HS-5 (cell line): ENCODE data around the gene WDR82.
"Not testable (repeated sequence)": the region's sequence is repeated elsewhere in the genome, so short reads cannot be mapped to it uniquely, and the experiment has no call there.

ENCODE experiments used
- DNase-seq: peaks from one replicate; pipeline ENCODE4 v3.0.0-alpha.2; 2012; ENCODE audit warnings: low read depth

Gene WDR82

DNA sequence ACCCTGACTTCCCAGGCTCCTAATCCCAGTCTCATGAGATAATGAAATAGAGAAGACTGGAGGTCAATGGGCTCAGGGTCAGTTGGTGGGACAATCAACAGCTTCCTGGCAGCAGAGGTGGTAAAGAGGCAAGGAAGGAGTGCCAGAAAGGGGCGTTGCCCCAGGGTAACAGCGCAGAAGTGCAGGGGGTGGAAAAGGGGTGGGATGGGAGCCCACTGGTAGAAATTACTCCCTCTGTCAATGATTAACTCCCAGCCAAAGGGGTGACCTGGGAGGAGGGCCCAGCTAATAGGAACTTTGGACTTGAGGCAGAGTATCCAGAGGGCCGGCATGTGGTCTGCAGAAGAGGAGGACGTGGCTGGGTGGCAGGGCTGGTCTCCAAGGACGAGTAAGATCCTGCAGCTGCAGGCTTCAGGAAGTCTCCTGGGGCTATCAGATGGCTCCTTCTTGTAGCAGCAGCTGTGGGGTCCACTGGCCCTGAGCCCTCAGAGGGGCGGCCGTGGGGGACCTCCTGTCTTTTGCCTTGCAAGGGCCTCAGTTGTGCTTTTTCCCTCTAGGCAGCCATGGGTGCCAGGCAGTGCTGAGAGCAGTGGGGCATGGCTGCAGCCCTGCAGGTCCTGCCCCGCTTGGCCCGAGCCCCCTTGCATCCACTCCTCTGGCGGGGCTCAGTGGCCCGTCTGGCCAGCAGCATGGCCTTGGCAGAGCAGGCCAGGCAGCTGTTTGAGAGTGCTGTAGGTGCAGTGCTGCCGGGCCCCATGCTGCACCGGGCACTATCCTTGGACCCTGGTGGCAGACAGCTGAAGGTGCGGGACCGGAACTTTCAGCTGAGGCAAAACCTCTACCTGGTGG is 11.5 kb upstream of the WDR82 start:
- no peak for DNase-seq

DNA sequence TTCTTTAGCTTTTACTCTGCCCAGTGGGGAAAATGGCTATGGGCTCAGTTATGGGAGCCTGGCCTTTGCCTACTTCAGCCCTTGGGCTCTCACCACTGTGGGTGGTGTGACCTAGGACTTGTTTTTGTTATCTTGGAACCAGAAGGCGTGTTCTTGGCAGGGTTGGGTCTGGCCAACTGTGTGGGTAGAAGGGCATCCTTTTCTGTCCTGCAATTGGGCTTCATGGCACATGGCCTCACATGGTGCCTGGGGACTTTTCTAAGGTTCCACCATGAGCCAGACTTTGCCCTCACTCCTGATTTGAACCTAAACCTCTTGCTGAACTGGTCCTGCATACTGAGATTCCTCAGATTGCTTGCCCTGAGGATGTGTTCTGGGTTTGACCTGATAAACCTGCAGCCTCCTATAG is 10.9 kb upstream of the WDR82 start:
- no peak for DNase-seq

DNA sequence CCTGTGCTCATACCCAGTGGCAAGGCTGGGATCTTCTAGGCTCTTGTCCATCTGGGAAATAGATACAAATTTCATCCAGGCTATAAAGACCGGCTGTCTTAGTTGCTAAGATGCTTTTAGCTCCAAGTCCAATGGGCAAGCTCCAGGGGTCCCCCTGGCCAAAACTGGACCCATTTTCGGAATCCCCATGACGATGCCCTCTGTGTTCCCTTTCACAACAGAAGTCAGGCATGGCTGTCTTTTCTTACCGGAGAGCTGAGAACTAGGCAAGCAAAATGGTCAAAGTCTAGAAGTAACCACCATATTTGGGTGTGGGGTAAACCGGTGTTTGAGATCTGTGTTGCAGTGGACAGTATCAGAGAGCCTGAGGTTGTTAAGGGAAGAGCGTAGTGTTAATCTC is 10.2 kb upstream of the WDR82 start:
- no peak for DNase-seq

DNA sequence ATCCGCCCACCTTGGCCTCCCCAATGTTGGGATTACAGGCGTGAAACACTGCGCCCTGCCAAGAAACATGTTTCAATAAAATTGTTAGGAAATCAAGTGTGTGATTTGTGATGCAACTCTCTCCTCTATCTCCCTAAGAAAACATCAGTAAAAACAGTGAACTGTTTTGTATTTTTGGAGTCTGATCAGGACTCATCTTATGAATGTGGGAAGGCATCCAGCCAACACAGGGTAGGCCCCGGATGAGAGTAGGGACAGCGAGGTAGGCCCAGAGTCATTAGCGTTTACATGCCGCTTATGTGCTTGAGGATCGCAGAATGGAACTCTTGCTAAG is 8.3 kb upstream of the WDR82 start:
- no peak for DNase-seq

DNA sequence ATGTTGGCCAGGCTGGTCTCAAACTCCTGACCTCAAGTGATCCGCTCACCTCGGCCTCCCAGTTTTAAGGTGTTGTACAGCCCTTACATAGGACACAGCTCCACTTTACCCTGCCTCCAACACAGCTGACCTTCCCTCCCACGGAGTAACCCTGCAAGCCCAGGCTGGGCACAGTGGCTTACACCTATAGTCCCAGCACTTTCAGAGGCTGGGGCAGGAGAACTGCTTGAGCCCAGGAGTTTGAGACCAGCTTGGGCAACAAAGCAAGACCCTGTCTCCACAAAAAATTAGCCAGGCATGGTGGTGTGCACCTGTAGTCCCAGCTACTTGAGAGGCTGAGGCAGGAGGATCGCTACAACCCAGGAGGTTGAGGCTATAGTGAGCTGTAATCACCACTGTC is 5.6 kb upstream of the WDR82 start:
- DNase-seq = not testable (repeated sequence)

DNA sequence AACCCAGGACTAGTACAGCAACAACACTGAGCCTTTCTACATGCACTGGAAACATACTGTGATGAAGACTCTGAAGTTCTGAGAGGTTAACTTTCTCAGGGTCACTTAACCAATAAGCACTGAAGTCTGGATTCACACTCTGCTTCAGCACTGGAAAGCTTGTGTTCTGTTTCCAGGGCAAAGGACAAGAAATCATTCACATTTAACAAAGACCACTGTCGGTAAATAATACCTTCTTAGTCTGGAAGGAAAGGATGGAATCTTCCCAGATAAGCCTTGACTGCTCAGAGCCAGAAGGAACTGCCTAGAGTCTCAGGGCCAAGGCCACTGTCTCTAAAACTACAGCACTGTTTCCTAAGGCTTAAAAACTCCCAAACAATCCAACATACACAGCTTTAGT is 4.9 kb upstream of the WDR82 start:
- DNase-seq = no peak

DNA sequence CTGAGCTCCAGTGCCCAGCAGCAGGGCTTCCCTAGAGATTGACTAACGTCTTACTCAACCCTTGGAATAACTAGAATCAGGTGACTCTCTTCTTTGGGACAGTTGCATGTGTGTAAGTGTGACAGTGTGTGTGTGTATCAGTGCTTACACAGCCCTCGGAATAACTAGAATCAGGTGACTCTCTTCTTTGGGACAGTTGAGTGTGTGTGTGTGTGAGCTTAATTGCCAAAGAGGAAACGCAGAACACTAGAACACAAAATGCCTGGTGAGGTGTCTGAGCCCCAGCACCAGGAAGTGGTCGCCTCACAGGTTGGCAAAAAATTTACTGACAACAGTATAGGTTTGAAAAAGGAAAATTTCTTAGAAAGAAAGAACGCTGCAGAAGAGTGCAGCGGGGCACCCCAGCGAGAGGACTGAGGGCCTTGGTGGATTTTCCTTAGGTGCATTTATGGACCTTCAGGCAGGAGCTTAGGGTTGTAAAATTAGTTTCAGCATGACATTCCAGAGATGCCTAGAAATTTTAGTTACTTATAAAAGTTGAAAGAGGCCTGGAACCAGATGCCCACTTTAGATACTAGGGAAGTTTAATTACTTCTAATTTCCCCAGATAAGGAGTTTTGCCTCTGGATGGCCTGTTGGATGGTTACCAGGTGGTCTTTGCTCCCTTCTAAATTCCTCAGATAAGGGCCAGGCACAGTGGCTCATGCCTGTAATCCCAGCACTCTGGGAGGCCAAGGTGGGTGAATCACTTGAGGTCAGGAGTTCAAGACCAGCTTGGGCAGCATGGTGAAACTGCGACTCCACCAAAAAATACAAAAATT is 3.7 kb upstream of the WDR82 start:
- no peak for DNase-seq

DNA sequence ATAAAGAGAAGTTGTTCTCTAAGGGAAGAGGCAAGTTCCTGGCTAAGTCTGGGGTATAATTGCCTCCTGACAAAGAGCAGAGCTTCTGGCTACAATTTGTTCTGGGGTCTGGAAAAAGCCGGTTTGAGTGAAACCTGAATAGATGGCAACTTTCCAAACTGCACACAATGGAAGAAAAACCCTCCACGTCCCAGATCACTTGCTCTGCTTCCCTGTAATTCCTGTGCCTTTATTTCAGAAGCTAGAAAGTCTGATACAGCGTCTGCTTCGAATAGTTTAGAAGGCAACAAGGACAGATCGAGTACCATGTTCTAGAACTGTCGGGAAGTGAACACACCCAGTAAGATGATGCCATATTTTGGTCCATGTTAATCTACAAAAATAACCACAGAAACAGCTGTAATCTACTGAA is 1.6 kb upstream of the WDR82 start:
- DNase-seq = no peak

DNA sequence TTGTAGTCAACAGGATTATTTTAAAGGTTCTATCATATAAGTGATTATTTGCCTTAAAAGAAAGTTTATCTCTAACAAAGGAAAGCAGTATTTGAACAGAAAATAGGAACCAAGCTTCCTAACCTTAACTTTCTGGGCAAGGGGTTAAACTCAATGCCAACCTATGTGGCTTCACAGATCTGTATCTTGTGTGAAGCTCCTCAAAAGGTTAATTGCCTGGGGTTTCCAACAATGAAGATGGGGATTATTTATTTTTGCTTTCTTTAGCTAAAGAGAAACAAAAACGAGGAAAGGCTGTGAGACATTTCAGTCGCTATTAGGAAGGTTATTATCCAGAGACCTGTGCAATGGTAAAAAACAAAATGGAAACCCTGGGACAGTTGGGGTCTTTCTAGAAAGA is 1.1 kb upstream of the WDR82 start:
- DNase-seq = no peak

DNA sequence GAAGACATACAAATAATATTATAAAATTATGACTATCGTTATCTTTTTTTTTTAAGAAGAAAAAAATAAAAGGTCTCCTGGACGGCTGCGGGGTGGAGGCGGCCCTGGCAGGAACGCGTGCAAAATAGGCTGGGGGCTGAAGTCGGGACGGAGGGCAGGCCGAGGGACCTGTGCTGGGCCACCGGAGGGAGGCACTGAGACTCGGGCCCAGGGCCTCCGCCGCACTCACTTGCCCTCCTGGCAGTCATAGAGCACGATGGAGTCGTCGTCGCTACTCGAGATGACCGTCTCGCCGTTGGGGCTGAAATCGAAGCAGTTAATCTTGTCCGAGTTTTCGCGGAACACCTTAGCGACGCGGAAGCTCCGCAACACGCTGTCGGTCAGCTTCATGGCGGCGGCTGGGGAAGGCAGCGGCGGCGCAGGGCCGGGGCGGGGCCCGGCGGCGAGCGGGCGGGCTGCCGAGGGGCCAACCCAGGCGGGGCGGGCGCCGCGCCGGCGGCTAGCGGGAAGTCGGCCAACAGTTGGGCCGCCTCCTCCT is 408 bp downstream of the WDR82 start:
- peak; percentile 29 for DNase-seq

DNA sequence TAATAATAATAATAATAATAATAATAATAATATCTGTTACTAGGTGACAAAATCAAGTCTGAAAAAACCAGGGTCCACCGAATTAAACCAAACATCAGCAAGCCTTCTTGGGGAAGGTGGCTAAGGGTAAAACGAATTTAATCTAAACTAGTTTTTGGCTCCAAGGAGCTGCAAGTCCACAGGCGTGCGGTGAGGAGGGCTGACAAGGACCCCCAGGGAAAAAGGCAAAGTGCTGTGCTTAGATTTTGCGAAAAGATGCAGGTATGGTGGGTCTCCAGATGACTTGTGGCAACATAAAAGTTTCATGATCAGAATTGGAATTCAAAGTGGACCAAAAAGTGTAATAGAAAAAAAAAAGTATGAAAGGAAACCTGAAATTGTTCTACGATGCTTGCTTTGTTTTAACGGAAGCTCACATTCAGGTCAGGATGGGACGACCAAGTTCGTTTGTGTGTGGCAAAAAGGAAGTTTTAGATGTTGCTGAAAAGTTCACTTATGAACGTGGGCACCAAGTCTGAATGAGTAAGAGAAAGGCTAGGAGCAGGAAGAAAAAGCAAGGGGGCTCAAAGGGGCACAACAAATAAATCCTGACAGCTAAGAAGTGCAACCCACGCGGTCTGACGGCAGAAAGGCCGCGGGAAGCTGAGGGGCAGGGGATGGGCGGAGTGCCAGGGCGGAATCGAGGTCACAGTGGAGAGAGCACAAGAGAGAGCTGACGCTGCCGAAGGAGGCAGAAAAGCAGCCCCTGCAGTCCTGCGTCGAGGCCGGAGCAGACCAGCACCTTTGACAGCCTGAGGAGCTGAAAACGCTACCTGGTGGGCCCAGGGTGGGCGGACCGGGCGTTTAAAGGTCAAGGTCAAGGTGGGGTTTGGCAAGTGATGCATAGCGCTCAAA is 1.1 kb downstream of the WDR82 start:
- no peak for DNase-seq

DNA sequence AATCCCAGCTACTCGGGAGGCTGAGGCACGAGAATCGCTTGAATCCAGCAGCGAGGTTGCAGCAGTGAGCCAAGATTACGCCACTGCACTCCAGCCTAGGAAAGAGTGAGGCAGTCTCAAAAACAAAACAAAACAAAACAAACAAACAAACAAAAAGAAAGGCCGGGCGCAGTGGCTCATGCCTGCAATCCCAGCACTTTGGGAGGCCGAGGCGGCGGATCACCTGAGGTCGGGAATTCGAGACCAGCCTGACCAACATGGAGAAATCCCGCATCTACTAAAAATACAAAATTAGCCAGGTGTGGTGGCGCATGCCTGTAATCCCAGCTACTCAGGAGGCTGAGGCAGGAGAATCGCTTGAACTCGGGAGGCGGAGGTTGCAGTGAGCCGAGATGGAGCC is 3.7 kb downstream of the WDR82 start:
- not testable (repeated sequence) for DNase-seq

DNA sequence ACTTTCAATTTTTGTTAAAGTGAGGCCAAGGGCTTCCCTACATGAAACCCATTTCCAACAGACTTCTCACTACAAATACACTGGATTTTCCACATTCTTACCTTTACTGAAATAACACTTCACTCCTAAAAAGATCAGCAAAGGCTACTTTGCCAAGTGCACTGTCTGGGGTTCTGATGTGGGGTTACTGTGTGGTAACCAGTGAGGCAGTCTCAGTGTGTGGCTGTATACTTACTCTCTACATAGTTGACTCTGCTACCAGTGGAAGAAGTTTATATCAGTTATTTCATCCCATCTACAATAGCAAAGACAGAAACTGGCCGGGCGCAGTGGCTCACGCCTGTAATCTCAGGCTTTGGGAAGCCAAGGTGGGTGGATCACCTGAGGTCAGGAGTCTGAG is 5.6 kb downstream of the WDR82 start:
- DNase-seq = no peak

DNA sequence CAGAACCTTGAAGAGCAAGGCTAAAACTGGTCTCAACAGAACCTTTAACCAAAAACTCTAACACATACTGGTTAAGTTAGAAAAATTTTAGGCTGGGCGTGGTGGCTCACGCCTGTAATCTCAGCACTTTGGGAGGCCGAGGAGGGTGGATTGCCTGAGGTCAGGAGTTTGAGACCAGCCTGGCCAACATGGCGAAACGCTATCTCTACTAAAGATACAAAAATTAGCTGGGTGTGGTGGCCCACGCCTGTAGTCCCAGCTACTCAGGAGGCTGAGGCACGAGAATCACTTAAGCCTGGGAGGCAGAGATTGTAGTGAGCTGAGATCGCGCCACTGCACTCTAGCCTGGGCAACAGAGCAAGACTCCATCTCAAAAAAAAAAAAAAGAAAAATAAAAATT is 6.3 kb downstream of the WDR82 start:
- not testable (repeated sequence) for DNase-seq

DNA sequence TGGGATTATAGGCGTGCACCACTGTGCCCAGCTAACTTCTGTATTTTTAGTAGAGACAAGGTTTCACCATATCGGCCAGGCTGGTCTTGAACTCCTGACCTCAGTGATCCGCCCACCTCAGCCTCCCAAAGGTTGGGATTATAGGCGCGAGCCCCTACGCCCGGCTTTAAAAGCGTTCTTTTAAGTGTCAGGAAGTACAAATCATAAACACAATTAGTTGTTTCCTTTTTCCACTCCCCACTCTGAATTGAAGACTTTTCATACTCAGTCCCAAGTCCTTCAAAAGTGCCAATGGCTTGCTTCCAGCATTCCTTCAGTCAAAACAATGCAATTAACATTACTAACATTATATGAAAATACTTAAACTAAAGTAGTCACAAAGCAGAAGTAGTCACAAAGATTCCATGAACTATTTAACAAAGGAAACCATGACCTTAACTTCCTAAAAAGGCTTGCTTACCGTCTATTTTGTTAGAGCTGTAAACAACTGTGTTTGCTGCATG is 8.1 kb downstream of the WDR82 start:
- DNase-seq = no peak

DNA sequence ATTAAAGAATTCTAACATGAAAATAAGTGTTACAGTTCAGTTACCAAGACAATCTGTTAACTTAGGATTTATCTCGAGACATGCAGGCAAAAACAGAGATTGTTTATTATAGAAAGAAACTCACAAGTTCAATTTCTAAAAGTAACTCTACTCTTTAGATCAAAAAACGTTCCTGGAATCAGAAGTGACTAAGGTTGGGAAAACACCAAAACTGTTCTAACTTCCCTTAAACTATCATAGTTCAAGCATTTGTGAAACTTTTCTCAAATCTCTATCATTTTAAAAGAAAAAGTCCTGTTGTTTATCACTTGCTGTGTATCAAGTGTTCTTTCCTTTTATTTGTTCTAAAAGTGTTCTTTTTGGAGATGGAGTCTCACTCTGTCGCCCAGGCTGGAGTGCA is 8.7 kb downstream of the WDR82 start:
- DNase-seq = no peak

DNA sequence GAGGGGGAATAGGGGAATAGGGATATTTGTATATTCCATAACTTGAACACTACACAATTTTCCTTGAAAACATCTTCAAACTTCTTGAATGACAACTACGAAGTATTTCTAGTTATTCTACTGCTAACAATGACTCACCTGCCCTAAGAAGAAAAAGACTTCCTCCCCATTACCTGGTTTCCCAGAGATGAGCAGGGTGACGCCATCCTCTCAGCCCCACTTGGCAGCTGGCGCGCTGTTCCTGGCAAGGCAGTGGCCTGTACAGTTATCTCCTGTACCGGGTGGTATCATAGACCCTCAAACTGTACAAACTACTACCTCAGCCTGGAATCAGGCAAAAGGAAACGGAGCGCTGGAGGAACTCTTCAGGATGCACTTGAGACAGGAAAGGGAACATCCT is 10.4 kb downstream of the WDR82 start:
- DNase-seq = no peak

DNA sequence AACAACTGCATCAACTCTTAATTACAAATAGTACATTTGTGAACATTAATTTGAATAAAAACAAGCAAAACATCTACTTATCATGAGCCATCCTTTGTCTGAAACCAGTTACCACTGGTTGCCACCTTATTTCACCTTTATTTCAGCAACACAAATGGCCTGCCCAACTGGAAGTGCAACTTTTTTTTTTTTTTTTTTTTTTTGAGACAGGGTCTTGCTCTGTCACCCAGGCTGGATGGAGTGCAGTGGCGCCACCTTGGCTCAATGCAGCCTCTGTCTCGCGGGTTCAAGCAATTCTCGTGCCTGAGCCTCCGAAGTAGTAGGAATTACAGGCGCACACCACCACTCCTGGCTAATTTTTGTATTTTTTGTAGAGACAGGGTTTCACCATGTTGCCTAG is 13.1 kb downstream of the WDR82 start:
- DNase-seq = no peak

DNA sequence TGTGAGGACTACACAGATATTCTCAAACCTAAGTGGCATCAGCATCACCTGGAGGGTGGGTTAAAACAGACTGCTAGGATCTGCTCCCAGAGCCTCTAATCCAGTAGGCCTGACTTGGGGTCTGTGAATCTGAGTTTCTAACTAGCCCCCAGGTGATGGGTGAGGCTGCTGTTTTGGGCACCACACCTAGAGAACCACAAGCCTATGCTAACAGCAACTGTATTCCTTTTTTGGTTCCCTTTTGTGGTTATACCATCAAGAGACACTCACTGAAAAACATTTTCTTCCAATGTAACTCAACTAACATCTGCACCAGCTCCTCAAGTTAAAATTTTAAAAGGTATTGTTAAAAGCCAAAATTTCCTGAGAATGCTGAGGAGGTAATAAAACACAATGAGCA is 16.0 kb downstream of the WDR82 start:
- no peak for DNase-seq

DNA sequence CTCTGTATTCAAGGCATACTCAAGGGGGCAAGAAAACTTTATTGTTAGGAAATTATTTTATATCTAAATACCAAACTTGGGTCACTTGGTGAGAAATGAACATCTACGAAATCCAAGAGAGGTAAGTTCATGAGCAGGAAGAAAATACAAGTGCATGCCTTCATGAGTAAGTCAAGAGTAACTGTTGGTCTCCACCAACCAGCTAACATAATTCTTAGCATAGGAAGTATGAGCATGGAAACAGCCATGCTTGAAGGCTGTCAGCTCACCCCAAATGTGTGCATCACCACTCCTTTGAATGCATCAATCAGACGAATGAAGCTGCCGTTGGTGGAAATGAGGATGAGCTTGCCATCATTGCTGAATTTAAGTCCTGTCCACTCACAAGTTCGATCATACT is 19.0 kb downstream of the WDR82 start:
- no peak for DNase-seq

DNA sequence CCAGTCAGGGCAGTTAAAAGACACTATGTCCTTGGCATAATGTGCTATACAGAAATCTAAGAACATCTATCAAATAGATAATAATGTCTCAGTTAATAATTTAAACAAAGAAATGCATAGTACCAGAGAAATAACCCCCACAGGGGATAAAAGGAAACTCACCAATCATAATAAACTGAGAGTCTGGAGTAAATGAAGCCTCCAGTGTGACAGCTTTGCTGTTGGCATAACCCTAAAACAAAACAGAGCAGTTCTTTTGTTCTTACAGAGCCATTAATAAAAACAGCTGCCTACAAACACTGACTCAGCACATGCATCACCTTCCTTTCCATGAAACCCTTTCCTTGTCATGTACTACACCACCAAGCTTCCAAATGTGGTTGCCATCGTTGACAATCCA is 19.4 kb downstream of the WDR82 start:
- no peak for DNase-seq

DNA sequence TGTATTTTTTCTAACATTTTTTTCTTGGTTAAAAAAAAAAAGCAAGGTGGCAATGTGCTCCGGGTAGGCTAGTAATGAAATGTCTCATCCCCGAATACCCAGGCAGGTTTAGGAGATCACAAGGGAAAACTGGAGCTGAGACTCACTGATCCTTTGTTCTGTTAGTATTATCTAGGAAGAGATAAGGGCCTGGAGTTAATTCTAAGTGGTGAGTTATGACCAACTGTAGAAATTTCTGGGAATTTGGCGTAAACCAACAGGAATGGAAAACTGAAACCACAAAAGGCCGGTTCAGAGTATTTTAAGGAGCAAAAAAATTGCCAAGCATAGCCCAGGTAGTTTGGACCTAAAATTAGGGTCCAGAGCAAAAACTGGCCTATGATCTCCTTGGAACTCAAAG is 20.5 kb downstream of the WDR82 start:
- DNase-seq = no peak
